NCI-H345 treated with DMSO at 0.1 percent for 48 hours (cell line): ENCODE results near the gene ACAN.
A peak's percentile ranks its signal among the peaks of the same experiment; 100 is the strongest.

Source experiments
- DNase-seq: peaks from one replicate; lab custom pipeline; 2025; ENCODE audit not compliant: unreplicated experiment; lab: John Stamatoyannopoulos, UW

The ACAN gene

GRCh38 chr15:88900982-88901418 lies 97.8 kb downstream of the ACAN start:
- no peak for DNase-seq

- DNase-seq = no peak
These were observed 98.4 kb downstream of the ACAN start for GRCh38 chr15:88901508-88902220.

GRCh38 chr15:88902221-88902835 lies 99.1 kb downstream of the ACAN start:
- DNase-seq = no peak

- no peak for DNase-seq
These were observed 99.6 kb downstream of the ACAN start for GRCh38 chr15:88902846-88903245.

GRCh38 chr15:88904257-88904623 lies 101.0 kb downstream of the ACAN start:
- DNase-seq = no peak

GRCh38 chr15:88904624-88905327 lies 101.5 kb downstream of the ACAN start:
- DNase-seq = peak; percentile 35

- no peak for DNase-seq
These were observed 102.3 kb downstream of the ACAN start for GRCh38 chr15:88905576-88905975.

GRCh38 chr15:88906130-88906529 lies 102.9 kb downstream of the ACAN start:
- no peak for DNase-seq

GRCh38 chr15:88906551-88906950 lies 103.3 kb downstream of the ACAN start:
- DNase-seq = no peak

GRCh38 chr15:88907111-88907510 lies 103.9 kb downstream of the ACAN start:
- DNase-seq = no peak

- DNase-seq = no peak
These were observed 104.9 kb downstream of the ACAN start for GRCh38 chr15:88908123-88908522.

GRCh38 chr15:88908697-88909621 lies 105.7 kb downstream of the ACAN start:
- no peak for DNase-seq

- DNase-seq = no peak
These were observed 107.0 kb downstream of the ACAN start for GRCh38 chr15:88909956-88910831.

- DNase-seq = no peak
These were observed 108.5 kb downstream of the ACAN start for GRCh38 chr15:88911766-88912118.

- DNase-seq = no peak
These were observed 109.3 kb downstream of the ACAN start for GRCh38 chr15:88912500-88912921.

GRCh38 chr15:88913017-88913849 lies 110.0 kb downstream of the ACAN start, which contains the start of gene MFGE8:
MFGE8 (minus strand) TSS chr15:88913379; CDS start chr15:88913319, 60 bp downstream.
- peak; percentile 13 for DNase-seq

GRCh38 chr15:88913850-88914169 lies 110.6 kb downstream of the ACAN start:
- no peak for DNase-seq

GRCh38 chr15:88915354-88915753 lies 112.1 kb downstream of the ACAN start:
- no peak for DNase-seq

GRCh38 chr15:88917760-88918159 lies 114.5 kb downstream of the ACAN start:
- no peak for DNase-seq
